GM23338 (cell line): ENCODE results near the gene KCNK17.

Experiments used
- CREB1 ChIP-seq: fragments of 250-450 bp; sonication (Bioruptor Pico); IDR thresholded peaks from 2 replicates; pipeline ENCODE4 v1.5.0; 2020; ENCODE audit warnings: low read depth, mild to moderate bottlenecking, moderate library complexity
- CTCF ChIP-seq, 2 experiments: fragments of 200-600 bp in 1 of 2; sonication (generic) in 1 of 2; conservative IDR thresholded peaks; 2 replicates each; pipeline versions ENCODE4 v1.5.1 to v1.6.1; 2016 to 2017; ENCODE audit warnings: antibody characterized with exemption in 2 of 2, low read depth in 2 of 2, mild to moderate bottlenecking in 2 of 2, moderate library complexity in 1 of 2
- EZH2 ChIP-seq: fragments of 200-600 bp; sonication (generic); IDR thresholded peaks from one replicate; pipeline ENCODE4 v1.8.0; 2017; ENCODE audit warnings: antibody characterized with exemption, mild to moderate bottlenecking, low read depth; ENCODE audit not compliant: unreplicated experiment
- EZH2phosphoT487 ChIP-seq: fragments of 200-600 bp; sonication (generic); IDR thresholded peaks from one replicate; pipeline ENCODE4 v1.8.1; 2018; ENCODE audit warnings: antibody characterized with exemption; ENCODE audit not compliant: unreplicated experiment
- JUNB ChIP-seq: IDR thresholded peaks from one replicate; pipeline ENCODE4 v1.6.1; 2016; ENCODE audit warnings: antibody characterized with exemption; ENCODE audit not compliant: unreplicated experiment
- NANOG ChIP-seq: IDR thresholded peaks from 2 replicates; pipeline ENCODE4 v1.6.1; 2016; ENCODE audit warnings: antibody characterized with exemption, borderline replicate concordance
- POLR2AphosphoS5 ChIP-seq: IDR thresholded peaks from 2 replicates; pipeline ENCODE4 v1.6.1; 2016; ENCODE audit warnings: antibody characterized with exemption, low read depth
- REST ChIP-seq: IDR thresholded peaks from one replicate; pipeline ENCODE4 v1.6.1; 2018; ENCODE audit warnings: antibody characterized with exemption; ENCODE audit not compliant: unreplicated experiment

GRCh38 chr6:39341937-39342336 lies 27.7 kb upstream of the KCNK17 start:
- TF ChIP-seq CTCF (conservative IDR thresholded peaks at IDR 0.05; ENCODE audit: low read depth in 2 of 2) (no peak), REST (no peak), EZH2 (no peak), CREB1 (CRISPR knock-in tag) (no peak), POLR2AphosphoS5 (no peak), NANOG (no peak), EZH2phosphoT487 (no peak), JUNB (no peak)
